ENCODE results near the gene OR1Q1. TPM values are rescaled to one million over a fixed set of nuclear protein-coding genes. Genes with fewer than 3 reads are reported as not detected.

The OR1Q1 gene
- total RNA-seq, 1 experiment from 2014 or later, result not detected

DNA sequence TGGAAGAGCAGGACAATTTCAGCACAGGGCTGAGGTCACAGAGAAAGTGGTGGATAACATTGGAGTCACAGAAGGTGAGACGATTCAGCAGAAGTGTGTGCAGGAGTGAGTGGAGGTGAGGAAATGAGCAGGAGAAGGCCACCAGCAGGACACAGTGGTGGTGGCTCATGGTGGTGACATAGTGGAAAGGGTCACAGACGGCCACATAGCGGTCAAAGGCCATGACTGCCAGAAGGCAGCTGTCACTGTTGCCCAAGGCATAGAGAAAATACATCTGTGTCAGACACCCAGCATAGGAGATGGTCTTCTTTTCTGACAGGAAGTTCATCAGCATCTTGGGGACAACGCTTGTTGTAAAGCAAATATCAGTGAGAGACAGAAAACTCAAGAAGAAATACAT lies 46.6 kb upstream of the OR1Q1 start:
- peaks cover 46% of the 10 kb centered on the region for H3K27me3 Mint-ChIP-seq (ENCODE audit: low read depth)
- ChIA-PET POLR2A (no interaction called here), CTCF (no interaction called here)
- no peaks in the 10 kb centered on the region for H3K4me1 Mint-ChIP-seq
- no peak for ATAC-seq
- H3K4me3 Mint-ChIP-seq, result no peak overlapping the region
- TF ChIP-seq, protein P1, sequence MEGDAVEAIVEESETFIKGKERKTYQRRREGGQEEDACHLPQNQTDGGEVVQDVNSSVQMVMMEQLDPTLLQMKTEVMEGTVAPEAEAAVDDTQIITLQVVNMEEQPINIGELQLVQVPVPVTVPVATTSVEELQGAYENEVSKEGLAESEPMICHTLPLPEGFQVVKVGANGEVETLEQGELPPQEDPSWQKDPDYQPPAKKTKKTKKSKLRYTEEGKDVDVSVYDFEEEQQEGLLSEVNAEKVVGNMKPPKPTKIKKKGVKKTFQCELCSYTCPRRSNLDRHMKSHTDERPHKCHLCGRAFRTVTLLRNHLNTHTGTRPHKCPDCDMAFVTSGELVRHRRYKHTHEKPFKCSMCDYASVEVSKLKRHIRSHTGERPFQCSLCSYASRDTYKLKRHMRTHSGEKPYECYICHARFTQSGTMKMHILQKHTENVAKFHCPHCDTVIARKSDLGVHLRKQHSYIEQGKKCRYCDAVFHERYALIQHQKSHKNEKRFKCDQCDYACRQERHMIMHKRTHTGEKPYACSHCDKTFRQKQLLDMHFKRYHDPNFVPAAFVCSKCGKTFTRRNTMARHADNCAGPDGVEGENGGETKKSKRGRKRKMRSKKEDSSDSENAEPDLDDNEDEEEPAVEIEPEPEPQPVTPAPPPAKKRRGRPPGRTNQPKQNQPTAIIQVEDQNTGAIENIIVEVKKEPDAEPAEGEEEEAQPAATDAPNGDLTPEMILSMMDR (IDR thresholded peaks at IDR 0.05), result no peak
- no peak for TF ChIP-seq ELF4 (CRISPR knock-in tag; IDR thresholded peaks at IDR 0.05; ENCODE audit: low read depth)
- TF ChIP-seq, protein P2, sequence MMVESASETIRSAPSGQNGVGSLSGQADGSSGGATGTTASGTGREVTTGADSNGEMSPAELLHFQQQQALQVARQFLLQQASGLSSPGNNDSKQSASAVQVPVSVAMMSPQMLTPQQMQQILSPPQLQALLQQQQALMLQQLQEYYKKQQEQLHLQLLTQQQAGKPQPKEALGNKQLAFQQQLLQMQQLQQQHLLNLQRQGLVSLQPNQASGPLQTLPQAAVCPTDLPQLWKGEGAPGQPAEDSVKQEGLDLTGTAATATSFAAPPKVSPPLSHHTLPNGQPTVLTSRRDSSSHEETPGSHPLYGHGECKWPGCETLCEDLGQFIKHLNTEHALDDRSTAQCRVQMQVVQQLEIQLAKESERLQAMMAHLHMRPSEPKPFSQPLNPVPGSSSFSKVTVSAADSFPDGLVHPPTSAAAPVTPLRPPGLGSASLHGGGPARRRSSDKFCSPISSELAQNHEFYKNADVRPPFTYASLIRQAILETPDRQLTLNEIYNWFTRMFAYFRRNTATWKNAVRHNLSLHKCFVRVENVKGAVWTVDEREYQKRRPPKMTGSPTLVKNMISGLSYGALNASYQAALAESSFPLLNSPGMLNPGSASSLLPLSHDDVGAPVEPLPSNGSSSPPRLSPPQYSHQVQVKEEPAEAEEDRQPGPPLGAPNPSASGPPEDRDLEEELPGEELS (CRISPR knock-in tag; IDR thresholded peaks at IDR 0.05), result no peak
- TF ChIP-seq AFF4 (CRISPR knock-in tag; IDR thresholded peaks at IDR 0.05; ENCODE audit: borderline replicate concordance), result no peak
- TF ChIP-seq JAZF1 (CRISPR knock-in tag; IDR thresholded peaks at IDR 0.05), result no peak
- TF ChIP-seq, protein P3, sequence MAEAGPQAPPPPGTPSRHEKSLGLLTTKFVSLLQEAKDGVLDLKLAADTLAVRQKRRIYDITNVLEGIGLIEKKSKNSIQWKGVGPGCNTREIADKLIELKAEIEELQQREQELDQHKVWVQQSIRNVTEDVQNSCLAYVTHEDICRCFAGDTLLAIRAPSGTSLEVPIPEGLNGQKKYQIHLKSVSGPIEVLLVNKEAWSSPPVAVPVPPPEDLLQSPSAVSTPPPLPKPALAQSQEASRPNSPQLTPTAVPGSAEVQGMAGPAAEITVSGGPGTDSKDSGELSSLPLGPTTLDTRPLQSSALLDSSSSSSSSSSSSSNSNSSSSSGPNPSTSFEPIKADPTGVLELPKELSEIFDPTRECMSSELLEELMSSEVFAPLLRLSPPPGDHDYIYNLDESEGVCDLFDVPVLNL (CRISPR knock-in tag; IDR thresholded peaks at IDR 0.05; ENCODE audit: borderline replicate concordance, low read depth), result no peak
- no peak for TF ChIP-seq NFE2L1 (CRISPR knock-in tag; IDR thresholded peaks at IDR 0.05)
- TF ChIP-seq ETV6 (CRISPR knock-in tag; IDR thresholded peaks at IDR 0.05), result no peak
- no peak for TF ChIP-seq ERG (CRISPR knock-in tag; IDR thresholded peaks at IDR 0.05)
- TF ChIP-seq OVOL2 (CRISPR knock-in tag; IDR thresholded peaks at IDR 0.05; ENCODE audit: borderline replicate concordance), result no peak
- TF ChIP-seq AR (CRISPR knock-in tag; IDR thresholded peaks at IDR 0.05), result no peak
- no peak for TF ChIP-seq SMAD4 (CRISPR knock-in tag; IDR thresholded peaks at IDR 0.05)
- no peak for TF ChIP-seq ATF3 (CRISPR knock-in tag; conservative IDR thresholded peaks at IDR 0.05)
- no peak for TF ChIP-seq SOX15 (CRISPR knock-in tag; IDR thresholded peaks at IDR 0.05)
- no peak for TF ChIP-seq GABPB1 (CRISPR knock-in tag; IDR thresholded peaks at IDR 0.05)
- no peak for TF ChIP-seq ATF1 (CRISPR knock-in tag; IDR thresholded peaks at IDR 0.05)
- no peak for TF ChIP-seq RORB (CRISPR knock-in tag; IDR thresholded peaks at IDR 0.05)
- no peak for DNase-seq (ENCODE audit: low spot score)
- H3K27ac Mint-ChIP-seq, result no peak overlapping the region
- peaks cover 77% of the 10 kb centered on the region for H3K9me3 Mint-ChIP-seq
- peaks cover 51% of the 10 kb centered on the region for H3K36me3 Mint-ChIP-seq

All from WTC11 (cell line).